HepG2 (cell line): ENCODE data around the gene OGFR. TPM values are rescaled to one million over a fixed set of nuclear protein-coding genes. Genes with fewer than 3 reads are reported as not detected.

Source experiments
- JUND ChIP-seq: sonication (generic); formaldehyde crosslinking; IDR thresholded peaks from 2 replicates; pipeline ENCODE4 v1.8.0; 2022; ENCODE audit warnings: mild to moderate bottlenecking, missing genetic modification reagents
- KDM5A ChIP-seq: fragments of 200-600 bp; sonication (generic); IDR thresholded peaks from 2 replicates; pipeline ENCODE4 v1.7.0; 2018; ENCODE audit warnings: antibody characterized with exemption, mild to moderate bottlenecking, low read length, borderline replicate concordance
- MAFK ChIP-seq, 2 experiments: IDR thresholded peaks in 1 of 2; conservative IDR thresholded peaks in 1 of 2; 2 replicates each; pipeline ENCODE4 v1.6.1; 2011; ENCODE audit warnings: improper control_type of control experiment in 2 of 2, low read length in 2 of 2
- MBNL3 ChIP-seq: fragments of 250-450 bp; sonication (Bioruptor Pico); conservative IDR thresholded peaks from 2 replicates; pipeline ENCODE4 v1.8.0; 2022; ENCODE audit warnings: mild to moderate bottlenecking, inconsistent platforms
- NAIF1 ChIP-seq: sonication (generic); formaldehyde crosslinking; IDR thresholded peaks from 2 replicates; pipeline ENCODE4 v1.5.0; 2020; ENCODE audit warnings: mild to moderate bottlenecking, missing genetic modification reagents, borderline replicate concordance
- POLR2G ChIP-seq: fragments of 200-400 bp; formaldehyde crosslinking; IDR thresholded peaks from 2 replicates; pipeline ENCODE4 v1.6.1; 2018; ENCODE audit warnings: mild to moderate bottlenecking, low read depth, low read length, moderate library complexity
- PREB ChIP-seq: sonication (generic); formaldehyde crosslinking; IDR thresholded peaks from 2 replicates; pipeline ENCODE4 v1.4.0; 2020; ENCODE audit warnings: missing genetic modification reagents
- RFX5 ChIP-seq: IDR thresholded peaks from 2 replicates; pipeline ENCODE4 v1.6.1; 2011; ENCODE audit warnings: low read depth, low read length, improper control_type of control experiment
- SPEN ChIP-seq: sonication (generic); formaldehyde crosslinking; IDR thresholded peaks from 2 replicates; pipeline ENCODE4 v1.5.1; 2020; ENCODE audit warnings: low read depth, mild to moderate bottlenecking, missing genetic modification reagents
- TRIM22 ChIP-seq: fragments of 450-650 bp; IDR thresholded peaks from 2 replicates; pipeline ENCODE4 v1.6.1; 2017
- ZBTB1 ChIP-seq: sonication (generic); formaldehyde crosslinking; IDR thresholded peaks from 2 replicates; pipeline ENCODE4 v1.4.0; 2020; ENCODE audit warnings: missing genetic modification reagents, borderline replicate concordance
- ZBTB46 ChIP-seq: sonication (generic); formaldehyde crosslinking; IDR thresholded peaks from 2 replicates; pipeline ENCODE4 v1.4.0; 2020; ENCODE audit warnings: mild to moderate bottlenecking, missing genetic modification reagents, borderline replicate concordance
- ZFP37 ChIP-seq: sonication (generic); formaldehyde crosslinking; IDR thresholded peaks from 2 replicates; pipeline ENCODE4 v1.4.0; 2020; ENCODE audit warnings: missing genetic modification reagents, borderline replicate concordance
- ZHX2 ChIP-seq, 2 experiments: sonication (generic) in 1 of 2; formaldehyde crosslinking in 1 of 2; IDR thresholded peaks; 2 replicates each; pipeline versions ENCODE4 v1.6.1 to v1.9.0; 2014 to 2022; ENCODE audit warnings: antibody characterized with exemption in 1 of 2, borderline replicate concordance in 1 of 2, inconsistent platforms in 1 of 2, low read depth in 1 of 2, missing genetic modification reagents in 1 of 2
- ZKSCAN1 ChIP-seq: fragments of 150-350 bp; IDR thresholded peaks from 2 replicates; pipeline ENCODE4 v1.6.1; 2014; ENCODE audit warnings: low read length
- ZNF121 ChIP-seq: sonication (generic); formaldehyde crosslinking; IDR thresholded peaks from 2 replicates; pipeline ENCODE4 v1.5.0; 2020; ENCODE audit warnings: mild to moderate bottlenecking, missing genetic modification reagents
- ZNF546 ChIP-seq: sonication (generic); formaldehyde crosslinking; conservative IDR thresholded peaks from 2 replicates; pipeline ENCODE4 v1.8.1; 2023; ENCODE audit warnings: mild to moderate bottlenecking, missing genetic modification reagents
- ZNF749 ChIP-seq: sonication (generic); formaldehyde crosslinking; IDR thresholded peaks from 2 replicates; pipeline ENCODE4 v1.8.0; 2022; ENCODE audit warnings: mild to moderate bottlenecking, missing genetic modification reagents, moderate library complexity, borderline replicate concordance
- ZNF780A ChIP-seq: sonication (generic); formaldehyde crosslinking; IDR thresholded peaks from 2 replicates; pipeline ENCODE4 v1.8.0; 2022; ENCODE audit warnings: mild to moderate bottlenecking, missing genetic modification reagents, moderate library complexity
- polyA plus RNA-seq, 8 experiments: library from polyadenylated mRNA; depleted of rRNA in 3 of 8; stranded (reverse) in 7 of 8; unstranded in 1 of 8; fragments of >200 nt; fragmentation: Illumina TruSeq in 4 of 8; extraction: Trizol in 4 of 8; gene quantifications; 2 replicates each; pipeline versions ENCODE4 v1.2.1 to v1.2.3, GENCODE V29; 2011 to 2016; ENCODE audit warnings: low read depth in 4 of 8, missing spikeins in 1 of 8, mixed read lengths in 1 of 8; ENCODE audit not compliant: insufficient read depth in 1 of 8
- total RNA-seq, 5 experiments: library from RNA; depleted of rRNA; stranded (reverse); fragments of >200 nt; fragmentation: Illumina TruSeq; extraction: Trizol; gene quantifications; 2 replicates each; pipeline ENCODE4 v1.2.3, GENCODE V29; 2016; ENCODE audit warnings: low read depth in 1 of 5

The OGFR gene
- total and polyA plus RNA-seq, 2 of the 13 experiments (the other 11 are each of a cell fraction or from before 2014, with no cell fraction given) = 47.7 to 81.8 TPM

- TF ChIP-seq ZHX2 (IDR thresholded peaks at IDR 0.05; ENCODE audit: low read depth) (peak; percentile 53), ZHX2 (CRISPR knock-in tag; IDR thresholded peaks at IDR 0.05; ENCODE audit: borderline replicate concordance) (0 out of 2 replicates have a peak, but pooled peaks have one; percentile 57), MBNL3 (no peak), NAIF1 (CRISPR knock-in tag) (no peak), RFX5 (no peak), JUND (CRISPR knock-in tag) (no peak), POLR2G (peak; percentile 96), ZNF749 (no peak; the same call in 1 of the 2 replicates), ZBTB1 (CRISPR knock-in tag) (no peak), KDM5A (no peak), TRIM22 (no peak), ZNF121 (CRISPR knock-in tag) (no peak), ZNF780A (CRISPR knock-in tag) (no peak), ZBTB46 (CRISPR knock-in tag) (0 out of 2 replicates have a peak, but pooled peaks have one; percentile 91), PREB (CRISPR knock-in tag) (no peak), ZKSCAN1 (no peak; the same call in 1 of the 2 replicates), MAFK (conservative IDR thresholded peaks at IDR 0.05 in 1 of 2, IDR thresholded peaks at IDR 0.05 in 1 of 2; ENCODE audit: low read length in 2 of 2) (no peak), SPEN (no peak; the same call in 1 of the 2 replicates), ZNF546 (peak; percentile 87; the same call in 1 of the 2 replicates), ZFP37 (CRISPR knock-in tag) (peak; percentile 27; the same call in 1 of the 2 replicates)
Observed at GRCh38 chr20:62794007-62794724, 10.5 kb upstream of the OGFR start (continued).
